ENCODE measurements around the gene RAB30. TPM values are rescaled to one million over a fixed set of nuclear protein-coding genes. Genes with fewer than 3 reads are reported as not detected.
A peak's percentile ranks its signal among the peaks of the same experiment; 100 is the strongest.

The RAB30 gene
- polyA plus RNA-seq (36.4 and 42.1 TPM in 2 replicates), polyA minus RNA-seq (85.7 and 109 TPM in 2 replicates)

- peaks cover 58% of the 10 kb centered on the region for H3K79me2 ChIP-seq (replicated peaks; ENCODE audit: insufficient read depth, low read length)
These were observed at the start of gene RAB30 for GRCh38 chr11:83071567-83072349. Gene RAB30, minus strand, starts transcription at chr11:83071897. Its CDS starts 74,581 bp downstream, at chr11:82997316.

More at GRCh38 chr11:83071567-83072349, at the start of gene RAB30:
- no peaks in the 10 kb centered on the region for H3K9me2 ChIP-seq (ENCODE audit: insufficient read depth, low read length)
- peak within 1 kb of the TSS; percentile 75 for H3K4me3 ChIP-seq (ENCODE audit: low read length)
- TF ChIP-seq CTCF (IDR thresholded peaks at IDR 0.05; ENCODE audit: poor library complexity, severe bottlenecking): no peak
- TF ChIP-seq TAF1 (IDR thresholded peaks at IDR 0.05; ENCODE audit: low read depth): peak; percentile 90
- peak; percentile 56 for TF ChIP-seq EP300 (conservative IDR thresholded peaks at IDR 0.05; ENCODE audit: poor library complexity, severe bottlenecking)
- no peak for TF ChIP-seq EZH2 (IDR thresholded peaks at IDR 0.05; ENCODE audit: borderline replicate concordance, insufficient read depth, low read length, poor library complexity, severe bottlenecking)
- peak; percentile 55 for TF ChIP-seq SMC3 (conservative IDR thresholded peaks at IDR 0.05; ENCODE audit: poor library complexity)
- TF ChIP-seq MXI1 (conservative IDR thresholded peaks at IDR 0.05; ENCODE audit: poor library complexity, severe bottlenecking): peak; percentile 64
- TF ChIP-seq REST (IDR thresholded peaks at IDR 0.05; ENCODE audit: borderline replicate concordance): peak; percentile 46
- peak; percentile 99 for TF ChIP-seq POLR2AphosphoS5 (IDR thresholded peaks at IDR 0.05)
- TF ChIP-seq RAD21 (conservative IDR thresholded peaks at IDR 0.05): peak; percentile 50
- H3K36me3 ChIP-seq (ENCODE audit: insufficient read depth, low read length): peaks cover 6% of the 10 kb centered on the region
- H3F3A ChIP-seq (ENCODE audit: insufficient read depth, low read length, poor library complexity, severe bottlenecking): peaks cover 4% of the 10 kb centered on the region
- H3K9me3 ChIP-seq (ENCODE audit: low read length): no peaks in the 10 kb centered on the region
- H3K4me2 ChIP-seq (ENCODE audit: low read length): peak within 1 kb of the TSS; percentile 90
- no peaks in the 10 kb centered on the region for H4K20me1 ChIP-seq (ENCODE audit: insufficient read depth)
- H3K27ac ChIP-seq (ENCODE audit: low read length): peak within 1 kb of the TSS; percentile 93
- H3K27me3 ChIP-seq (ENCODE audit: insufficient read depth, low read depth, low read length): no peaks in the 10 kb centered on the region
- H3K9ac ChIP-seq (ENCODE audit: low read length): peak within 1 kb of the TSS; percentile 98
- peak within 1 kb of the TSS; percentile 93 for H2AFZ ChIP-seq (ENCODE audit: low read depth, low read length)
